ENCODE data around the gene SPC25. TPM values are rescaled to one million over a fixed set of nuclear protein-coding genes. Genes with fewer than 3 reads are reported as not detected.

The SPC25 gene
- total and polyA plus RNA-seq, 2 donors (not counting 1 experiment from before 2014, with no cell fraction given), result 0.12 to 0.64 TPM

DNA sequence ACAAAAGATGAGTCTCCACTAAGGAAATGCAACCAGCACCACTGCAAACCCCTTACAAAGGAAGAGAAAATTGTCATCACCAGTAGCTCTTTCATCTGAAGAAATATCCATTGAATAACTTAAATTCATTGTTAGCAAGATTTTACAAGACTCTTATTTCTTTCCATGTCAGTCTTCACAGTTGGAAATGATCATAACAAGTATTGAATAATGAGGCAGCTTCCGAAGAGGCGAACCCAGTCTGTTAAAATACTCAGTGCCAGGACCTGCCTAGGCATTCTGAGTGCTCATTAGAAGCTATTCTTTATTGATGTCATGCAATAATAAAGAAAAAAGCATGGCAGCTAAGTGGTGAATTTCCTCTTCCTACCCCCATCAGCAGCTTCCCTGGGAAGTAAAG is 54.3 kb downstream of the SPC25 start:
- no CpG with 5 or more reads among the region's 2 CpGs for WGBS (ENCODE audit: insufficient coverage)
- Mint-ChIP-seq H3K27me3 (no peaks in the 10 kb centered on the region), H3K27ac (no peak overlapping the region), H3K4me3 (no peak overlapping the region), H3K9me3 (ENCODE audit: insufficient read depth) (no peaks in the 10 kb centered on the region), H3K4me1 (no peaks in the 10 kb centered on the region)
- Histone ChIP-seq H3K9ac (ENCODE audit: low read length) (no peak overlapping the region), H3K79me2 (ENCODE audit: control insufficient read depth, insufficient read depth, low read length) (no peaks in the 10 kb centered on the region), H4K20me1 (ENCODE audit: control insufficient read depth, insufficient read depth, low read length, poor library complexity, severe bottlenecking) (no peaks in the 10 kb centered on the region), H3K4me2 (replicated peaks; ENCODE audit: low read depth, low read length, poor library complexity, severe bottlenecking) (no peak overlapping the region), H3K36me3 (replicated peaks in 1 of 2; ENCODE audit: control extremely low read depth in 1 of 2, control insufficient read depth in 1 of 2, extremely low read depth in 1 of 2, insufficient read depth in 2 of 2, low read length in 1 of 2) (no peaks in the 10 kb centered on the region), H3K27me3 (replicated peaks in 1 of 4; ENCODE audit: control extremely low read depth in 1 of 4, control insufficient read depth in 3 of 4, insufficient read depth in 4 of 4, low read length in 3 of 4) (no peaks in the 10 kb centered on the region), H3K4me3 (ENCODE audit: control extremely low read depth in 1 of 5, extremely low read depth in 1 of 5, insufficient read depth in 1 of 5, low read depth in 2 of 5, low read length in 4 of 5) (no peak overlapping the region), H3K4me1 (ENCODE audit: control insufficient read depth in 2 of 2, insufficient read depth in 2 of 2, low read length in 2 of 2) (no peaks in the 10 kb centered on the region), H3K27ac (ENCODE audit: low read length in 2 of 2) (no peak overlapping the region), H2AFZ (ENCODE audit: insufficient read depth, low read depth, low read length, poor library complexity, severe bottlenecking) (no peak overlapping the region), H3K9me3 (ENCODE audit: control extremely low read depth in 1 of 3, control insufficient read depth in 2 of 3, insufficient read depth in 1 of 3, low read length in 2 of 3) (peaks cover 0 to 1% (median 0%) of the 10 kb centered on the region in 3 donors)
- ChIA-PET POLR2A (no interaction called here), CTCF (no interaction called here)
- no peak for DNase-seq
- intact Hi-C loops (cut with micrococcal nuclease), result no loop called here
- TF ChIP-seq, protein P1, sequence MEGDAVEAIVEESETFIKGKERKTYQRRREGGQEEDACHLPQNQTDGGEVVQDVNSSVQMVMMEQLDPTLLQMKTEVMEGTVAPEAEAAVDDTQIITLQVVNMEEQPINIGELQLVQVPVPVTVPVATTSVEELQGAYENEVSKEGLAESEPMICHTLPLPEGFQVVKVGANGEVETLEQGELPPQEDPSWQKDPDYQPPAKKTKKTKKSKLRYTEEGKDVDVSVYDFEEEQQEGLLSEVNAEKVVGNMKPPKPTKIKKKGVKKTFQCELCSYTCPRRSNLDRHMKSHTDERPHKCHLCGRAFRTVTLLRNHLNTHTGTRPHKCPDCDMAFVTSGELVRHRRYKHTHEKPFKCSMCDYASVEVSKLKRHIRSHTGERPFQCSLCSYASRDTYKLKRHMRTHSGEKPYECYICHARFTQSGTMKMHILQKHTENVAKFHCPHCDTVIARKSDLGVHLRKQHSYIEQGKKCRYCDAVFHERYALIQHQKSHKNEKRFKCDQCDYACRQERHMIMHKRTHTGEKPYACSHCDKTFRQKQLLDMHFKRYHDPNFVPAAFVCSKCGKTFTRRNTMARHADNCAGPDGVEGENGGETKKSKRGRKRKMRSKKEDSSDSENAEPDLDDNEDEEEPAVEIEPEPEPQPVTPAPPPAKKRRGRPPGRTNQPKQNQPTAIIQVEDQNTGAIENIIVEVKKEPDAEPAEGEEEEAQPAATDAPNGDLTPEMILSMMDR (IDR thresholded peaks at IDR 0.05), result no peak
- TF ChIP-seq EZH2 (IDR thresholded peaks at IDR 0.05; ENCODE audit: borderline replicate concordance, insufficient read depth, low read depth, low read length, poor library complexity, severe bottlenecking), result no peak
- no peak for ATAC-seq (ENCODE audit: low read depth)

- Histone ChIP-seq H3K9ac (ENCODE audit: low read length) (no peak overlapping the region), H3K4me1 (ENCODE audit: control insufficient read depth in 2 of 2, insufficient read depth in 2 of 2, low read length in 2 of 2) (no peaks in the 10 kb centered on the region), H3K27ac (ENCODE audit: low read length in 2 of 2) (no peak overlapping the region), H3K9me3 (ENCODE audit: control extremely low read depth in 1 of 3, control insufficient read depth in 2 of 3, insufficient read depth in 1 of 3, low read length in 2 of 3) (peaks cover 0 to 1% (median 0%) of the 10 kb centered on the region in 3 donors), H3K27me3 (replicated peaks in 1 of 4; ENCODE audit: control extremely low read depth in 1 of 4, control insufficient read depth in 3 of 4, insufficient read depth in 4 of 4, low read length in 3 of 4) (no peaks in the 10 kb centered on the region), H3K4me2 (replicated peaks; ENCODE audit: low read depth, low read length, poor library complexity, severe bottlenecking) (no peak overlapping the region), H4K20me1 (ENCODE audit: control insufficient read depth, insufficient read depth, low read length, poor library complexity, severe bottlenecking) (no peaks in the 10 kb centered on the region), H3K79me2 (ENCODE audit: control insufficient read depth, insufficient read depth, low read length) (no peaks in the 10 kb centered on the region), H3K4me3 (ENCODE audit: control extremely low read depth in 1 of 5, extremely low read depth in 1 of 5, insufficient read depth in 1 of 5, low read depth in 2 of 5, low read length in 4 of 5) (no peak overlapping the region), H3K36me3 (replicated peaks in 1 of 2; ENCODE audit: control extremely low read depth in 1 of 2, control insufficient read depth in 1 of 2, extremely low read depth in 1 of 2, insufficient read depth in 2 of 2, low read length in 1 of 2) (no peaks in the 10 kb centered on the region), H2AFZ (ENCODE audit: insufficient read depth, low read depth, low read length, poor library complexity, severe bottlenecking) (no peak overlapping the region)
- ChIA-PET POLR2A (no interaction called here), CTCF (no interaction called here)
- DNase-seq, result no peak
- intact Hi-C loops (cut with micrococcal nuclease), result no loop called here
- Mint-ChIP-seq H3K9me3 (ENCODE audit: insufficient read depth) (no peaks in the 10 kb centered on the region), H3K27me3 (no peaks in the 10 kb centered on the region), H3K4me3 (no peak overlapping the region), H3K4me1 (no peaks in the 10 kb centered on the region), H3K27ac (no peak overlapping the region)
- TF ChIP-seq, protein P1 (IDR thresholded peaks at IDR 0.05), result no peak
- TF ChIP-seq EZH2 (IDR thresholded peaks at IDR 0.05; ENCODE audit: borderline replicate concordance, insufficient read depth, low read depth, low read length, poor library complexity, severe bottlenecking), result no peak
- no peak for ATAC-seq (ENCODE audit: low read depth)
Measured at GRCh38 chr2:168831662-168832061, 58.6 kb downstream of the SPC25 start.
